Fibroblast of villous mesenchyme (primary cell): ENCODE results near the gene ANKRD60. TPM values are rescaled to one million over a fixed set of nuclear protein-coding genes. Genes with fewer than 3 reads are reported as not detected.

Experiments used
- DNase-seq: peaks from one replicate; pipeline ENCODE4 v3.0.0-alpha.2; 2010; ENCODE audit warnings: low read depth
- H3K4me3 ChIP-seq: 2 replicates; pipeline ENCODE4 v1.5.1; 2011; ENCODE audit warnings: low read depth, mild to moderate bottlenecking, low read length
- total RNA-seq: library from RNA; depleted of rRNA; stranded (reverse); fragments of >200 nt; gene quantifications from 2 replicates; pipeline ENCODE4 v1.2.3, GENCODE V29; 2012
- TF ChIP-seq, protein P1 (sequence below): IDR thresholded peaks from 2 replicates; pipeline ENCODE4 v1.5.1; 2012; ENCODE audit warnings: low read depth, mild to moderate bottlenecking, low read length; ENCODE audit not compliant: insufficient read depth

Gene ANKRD60
- total RNA-seq, 1 donor: not detected

DNA sequence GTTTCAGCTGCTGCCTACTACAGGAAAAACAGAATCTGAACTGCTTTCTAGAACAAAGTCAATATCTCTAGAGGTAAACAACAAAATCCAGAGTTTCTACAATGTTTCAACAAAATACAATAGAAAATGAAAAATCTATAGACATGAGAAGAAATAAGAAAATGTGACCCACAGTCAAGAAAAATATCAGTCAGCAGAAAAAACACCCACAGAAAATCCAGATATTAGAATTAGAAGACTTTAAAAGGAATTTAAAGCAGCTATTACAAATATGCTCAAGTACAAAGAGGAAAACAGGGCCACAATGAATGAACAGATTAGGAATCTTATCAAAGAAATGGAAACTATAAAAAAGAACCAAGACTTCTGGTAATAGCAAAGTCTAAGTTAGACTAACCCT lies 26.4 kb upstream of the ANKRD60 start:
- no peak overlapping the region for H3K4me3 ChIP-seq
- TF ChIP-seq, protein P1, sequence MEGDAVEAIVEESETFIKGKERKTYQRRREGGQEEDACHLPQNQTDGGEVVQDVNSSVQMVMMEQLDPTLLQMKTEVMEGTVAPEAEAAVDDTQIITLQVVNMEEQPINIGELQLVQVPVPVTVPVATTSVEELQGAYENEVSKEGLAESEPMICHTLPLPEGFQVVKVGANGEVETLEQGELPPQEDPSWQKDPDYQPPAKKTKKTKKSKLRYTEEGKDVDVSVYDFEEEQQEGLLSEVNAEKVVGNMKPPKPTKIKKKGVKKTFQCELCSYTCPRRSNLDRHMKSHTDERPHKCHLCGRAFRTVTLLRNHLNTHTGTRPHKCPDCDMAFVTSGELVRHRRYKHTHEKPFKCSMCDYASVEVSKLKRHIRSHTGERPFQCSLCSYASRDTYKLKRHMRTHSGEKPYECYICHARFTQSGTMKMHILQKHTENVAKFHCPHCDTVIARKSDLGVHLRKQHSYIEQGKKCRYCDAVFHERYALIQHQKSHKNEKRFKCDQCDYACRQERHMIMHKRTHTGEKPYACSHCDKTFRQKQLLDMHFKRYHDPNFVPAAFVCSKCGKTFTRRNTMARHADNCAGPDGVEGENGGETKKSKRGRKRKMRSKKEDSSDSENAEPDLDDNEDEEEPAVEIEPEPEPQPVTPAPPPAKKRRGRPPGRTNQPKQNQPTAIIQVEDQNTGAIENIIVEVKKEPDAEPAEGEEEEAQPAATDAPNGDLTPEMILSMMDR: no peak
- DNase-seq: no peak

DNA sequence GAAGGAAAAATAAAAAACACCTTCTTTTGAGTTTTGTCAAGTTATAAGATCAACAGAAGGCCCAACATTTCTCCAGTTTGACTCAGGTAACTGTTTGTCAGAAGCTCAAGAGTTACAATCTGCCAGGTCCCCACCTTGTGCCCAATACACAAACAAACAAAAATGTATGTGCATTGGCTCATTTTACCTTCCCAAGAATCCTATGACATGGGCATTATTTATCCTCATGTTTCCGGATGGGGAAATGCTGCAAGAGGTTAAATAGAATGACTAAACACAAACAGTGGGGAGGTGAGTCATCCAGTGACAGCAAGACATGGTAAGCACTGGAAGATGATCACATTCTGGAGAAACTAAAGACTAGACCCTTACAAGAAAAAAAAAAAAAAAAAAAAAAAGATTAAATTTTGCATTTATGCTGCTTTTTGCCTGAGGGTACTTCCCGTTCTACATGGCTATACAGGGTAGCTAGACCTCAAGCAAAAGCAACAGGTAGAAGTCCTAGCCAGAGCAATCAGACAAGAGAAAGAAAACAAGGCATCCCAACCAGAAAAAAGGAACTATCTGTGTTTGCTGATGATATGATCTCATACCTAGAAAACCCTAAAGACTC lies 23.6 kb upstream of the ANKRD60 start:
- peak; percentile 92 for DNase-seq
- H3K4me3 ChIP-seq: no peak overlapping the region
- TF ChIP-seq, protein P1: no peak

DNA sequence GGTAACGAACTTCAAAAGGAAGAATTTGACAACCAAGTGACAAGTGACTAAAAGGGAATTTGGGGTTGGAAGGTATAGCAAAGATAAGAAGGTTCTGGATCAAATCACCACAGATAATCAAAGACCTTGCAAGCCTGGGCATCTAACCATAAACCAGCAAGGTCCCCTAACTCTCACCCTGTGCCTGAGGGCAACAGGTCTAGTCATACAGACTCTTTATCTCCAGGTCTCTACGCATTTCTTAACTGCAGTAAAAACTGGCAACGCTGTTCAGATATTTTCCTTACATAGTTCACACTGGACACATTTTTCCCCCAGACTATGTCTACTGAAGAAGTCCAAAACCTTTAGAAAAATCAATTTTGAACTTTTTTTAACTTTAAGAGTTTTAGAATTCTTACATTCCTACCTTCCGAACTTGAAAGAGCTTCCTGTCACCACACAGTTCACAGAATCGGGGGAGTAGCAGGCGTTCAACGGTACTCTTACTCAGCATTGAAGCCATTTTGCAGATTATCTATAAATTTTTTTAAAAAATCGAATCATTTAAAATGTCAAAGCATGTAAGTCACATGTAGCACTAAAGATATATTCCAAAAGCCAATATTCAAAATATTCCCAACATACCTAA lies 23.0 kb upstream of the ANKRD60 start:
- no peak overlapping the region for H3K4me3 ChIP-seq
- no peak for DNase-seq
- TF ChIP-seq, protein P1: no peak

DNA sequence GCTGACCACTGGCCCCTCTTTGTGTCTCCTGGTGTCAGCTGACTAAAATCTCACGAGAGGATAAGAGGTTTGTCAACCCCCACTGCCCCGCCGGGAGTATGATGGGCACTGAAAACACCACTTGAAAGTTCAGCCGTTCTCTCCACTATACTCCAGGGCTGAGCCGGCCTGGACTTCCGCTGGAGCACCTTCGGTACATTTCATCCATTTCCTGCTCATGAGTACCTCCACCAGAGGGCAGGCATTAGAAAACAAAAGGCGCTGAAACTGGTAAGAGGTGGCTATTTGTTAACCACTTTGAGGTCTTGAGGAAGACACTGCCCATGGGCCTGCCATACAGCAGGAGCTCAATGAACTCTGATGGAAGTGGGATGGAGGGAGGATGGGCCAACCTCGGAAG lies 17.9 kb upstream of the ANKRD60 start:
- DNase-seq: no peak
- no peak overlapping the region for H3K4me3 ChIP-seq
- TF ChIP-seq, protein P1: peak; percentile 45

DNA sequence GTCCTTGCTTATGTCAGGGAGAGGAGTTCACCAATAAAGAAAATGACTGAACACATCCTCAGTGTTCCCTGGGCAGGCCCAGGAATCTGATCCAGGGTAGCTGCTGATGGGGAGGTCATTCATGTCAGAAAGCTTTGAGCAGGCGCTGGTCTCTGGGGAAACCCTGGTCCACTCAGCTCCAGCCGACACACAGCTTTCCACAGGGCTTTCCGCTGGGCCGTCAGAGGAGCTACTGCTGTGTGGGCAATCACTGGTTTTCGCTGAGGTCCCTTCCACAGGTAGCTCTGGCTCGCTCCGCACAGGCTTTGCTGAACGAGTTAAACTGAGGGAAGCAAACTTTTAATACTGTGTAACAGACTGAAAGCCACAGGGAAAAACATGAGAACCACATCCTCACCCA lies 17.5 kb upstream of the ANKRD60 start:
- DNase-seq: no peak
- TF ChIP-seq, protein P1: no peak
- H3K4me3 ChIP-seq: no peak overlapping the region

DNA sequence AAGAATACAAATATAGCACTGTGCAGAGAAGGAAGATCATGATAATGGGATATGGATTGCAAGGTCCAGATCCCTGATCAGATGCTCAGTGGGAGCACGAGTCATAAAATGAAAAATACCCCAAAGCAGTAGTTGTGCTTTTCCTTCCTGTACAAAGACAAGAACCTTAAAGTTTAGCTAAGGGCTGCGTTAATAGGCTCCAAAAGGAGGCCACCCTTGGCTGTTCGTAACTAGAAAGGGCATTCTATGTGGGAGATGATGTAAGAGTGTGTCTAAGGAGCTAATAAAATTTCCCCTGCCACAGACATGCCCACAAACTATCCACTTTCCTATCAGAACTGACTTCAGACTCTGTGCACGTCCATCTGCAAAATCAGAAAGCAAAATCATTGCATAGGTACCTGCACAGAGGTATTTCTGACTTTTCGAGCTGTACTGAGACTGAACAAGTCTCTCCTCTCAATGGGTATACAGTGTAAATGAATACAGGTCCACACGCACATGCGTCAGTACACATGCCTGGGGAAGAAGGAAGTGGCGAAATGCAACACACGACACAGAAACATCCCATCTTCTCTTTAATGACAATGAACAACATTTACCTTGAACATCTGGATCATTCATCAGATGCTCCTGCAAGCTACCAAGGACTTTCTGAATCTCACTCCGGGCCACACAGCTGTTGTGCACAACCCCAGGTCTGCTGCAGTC lies 16.9 kb upstream of the ANKRD60 start:
- no peak overlapping the region for H3K4me3 ChIP-seq
- TF ChIP-seq, protein P1: no peak
- no peak for DNase-seq
